Upper lobe of left lung (tissue), 6 donors: ENCODE measurements around the gene MCRIP1. TPM values are rescaled to one million over a fixed set of nuclear protein-coding genes. Genes with fewer than 3 reads are reported as not detected.
A peak's percentile ranks its signal among the peaks of the same experiment; 100 is the strongest.

Source experiments
- ATAC-seq, 2 donors: fragments of 200-7000 bp; cut with Tn5 transposase; one replicate each; pipeline ENCODE4 v1.9.1; 2022; ENCODE audit warnings: mild to moderate bottlenecking in 2 of 2, moderate library complexity in 2 of 2; ENCODE audit not compliant: low FRiP score in 2 of 2
- DNase-seq, 2 donors: peaks; one replicate each; pipeline ENCODE4 v3.0.0-alpha.2; 2019 to 2020
- H3K27ac ChIP-seq, 4 donors: fragments of 200-600 bp; sonication (generic); one replicate each; pipeline ENCODE4 v1.5.1; 2016 to 2019
- H3K27me3 ChIP-seq, 4 donors: fragments of 200-600 bp; sonication (generic); one replicate each; pipeline ENCODE4 v1.5.1; 2017 to 2019
- H3K36me3 ChIP-seq, 4 donors: fragments of 200-600 bp; sonication (generic); one replicate each; pipeline ENCODE4 v1.5.1; 2016 to 2019
- H3K4me1 ChIP-seq, 4 donors: fragments of 200-600 bp; sonication (generic); one replicate each; pipeline ENCODE4 v1.5.1; 2018 to 2019
- H3K4me3 ChIP-seq, 4 donors: fragments of 200-600 bp; sonication (generic); one replicate each; pipeline ENCODE4 v1.5.1; 2017 to 2019; ENCODE audit warnings: mild to moderate bottlenecking in 2 of 4, moderate library complexity in 1 of 4
- H3K9me3 ChIP-seq, 4 donors: fragments of 200-600 bp; sonication (generic); one replicate each; pipeline ENCODE4 v1.5.1; 2018 to 2019
- EP300 ChIP-seq, 4 donors: sonication (generic); formaldehyde crosslinking; IDR thresholded peaks; one replicate each; pipeline ENCODE4 v1.5.1; 2017; ENCODE audit warnings: antibody characterized with exemption in 4 of 4, control low read depth in 2 of 4
- POLR2A ChIP-seq, 4 donors: fragments of 450-650 bp; IDR thresholded peaks; one replicate each; pipeline ENCODE4 v1.5.1; 2016 to 2017; ENCODE audit warnings: antibody characterized with exemption in 4 of 4, mild to moderate bottlenecking in 2 of 4
- POLR2AphosphoS5 ChIP-seq, 2 donors: sonication (generic); formaldehyde crosslinking; IDR thresholded peaks; one replicate each; pipeline ENCODE4 v1.5.1; 2017; ENCODE audit warnings: antibody characterized with exemption in 2 of 2
- WGBS, 2 donors: methylation state at CpG; one replicate each; pipeline ENCODE4 v1.1.5; 2017 to 2018; 5-methylcytosine and 5-hydroxymethylcytosine counted together
- total RNA-seq, 6 donors: library from RNA; depleted of rRNA in 4 of 6; stranded (reverse); fragments of >200 nt in 4 of 6; gene quantifications; one replicate each; pipeline versions ENCODE4 v1.1.0 to v1.2.1, GENCODE V29; 2016 to 2021
- TF ChIP-seq, protein P1 (sequence below), 6 experiments: fragments of 450-650 bp in 4 of 6; fragments of 200-600 bp in 2 of 6; sonication (generic) in 2 of 6; IDR thresholded peaks; one replicate each; pipeline ENCODE4 v1.5.1; 2016 to 2019; ENCODE audit warnings: antibody characterized with exemption in 6 of 6
- donor health status: DM: no; HTN: no; CAD: no; lungs with moderate emphysema.
- donor health status: DM: no; HTN: yes; CAD: no; lungs with severe emphysema.

The MCRIP1 gene
- total RNA-seq, 6 donors from 2014 or later, result 30.1 to 106 (median 70.1) TPM

DNA sequence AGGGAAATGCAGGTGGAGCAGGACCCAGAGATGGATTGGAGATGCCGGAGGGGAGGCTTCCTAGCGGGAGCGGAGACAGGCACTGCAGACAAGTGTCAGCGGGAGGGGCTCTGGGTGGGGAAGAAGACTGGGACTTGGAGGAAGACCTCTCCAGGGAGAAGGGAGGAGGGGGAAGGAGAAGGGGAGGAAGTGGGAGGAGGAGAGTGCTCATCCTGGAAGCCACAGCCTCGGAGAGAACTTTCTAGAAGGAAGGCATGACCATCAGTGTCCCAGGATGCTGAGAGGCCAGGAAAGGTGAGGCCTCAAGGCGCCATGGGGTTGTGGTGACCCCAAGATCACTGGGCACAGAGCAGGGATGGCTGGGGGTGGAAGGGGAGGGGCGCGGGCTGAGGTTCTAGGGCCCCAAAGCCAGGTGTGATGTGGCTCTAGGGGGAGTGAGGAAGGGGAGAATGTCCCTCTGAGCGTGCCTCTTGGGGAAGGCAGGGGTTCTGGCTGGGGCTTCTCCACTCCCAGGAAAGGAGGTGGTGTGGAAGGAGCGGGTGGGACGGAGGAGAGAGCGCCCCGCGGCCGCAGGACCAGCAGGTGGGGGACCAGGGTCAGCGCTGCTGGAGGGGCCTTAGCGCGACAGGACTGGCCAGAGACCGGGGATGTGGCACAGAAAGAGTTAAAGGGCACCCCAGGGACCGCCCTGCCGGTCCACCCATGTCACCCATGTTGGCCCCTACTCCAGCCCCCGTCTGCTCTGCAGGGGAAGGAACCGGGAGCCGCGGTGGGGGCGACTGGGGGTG is 30.0 kb downstream of the MCRIP1 start:
- H3K27me3 ChIP-seq, result peaks cover 0 to 54% (median 35%) of the 10 kb centered on the region in 4 donors
- H3K27ac ChIP-seq, result no peak overlapping the region
- TF ChIP-seq, protein P1, sequence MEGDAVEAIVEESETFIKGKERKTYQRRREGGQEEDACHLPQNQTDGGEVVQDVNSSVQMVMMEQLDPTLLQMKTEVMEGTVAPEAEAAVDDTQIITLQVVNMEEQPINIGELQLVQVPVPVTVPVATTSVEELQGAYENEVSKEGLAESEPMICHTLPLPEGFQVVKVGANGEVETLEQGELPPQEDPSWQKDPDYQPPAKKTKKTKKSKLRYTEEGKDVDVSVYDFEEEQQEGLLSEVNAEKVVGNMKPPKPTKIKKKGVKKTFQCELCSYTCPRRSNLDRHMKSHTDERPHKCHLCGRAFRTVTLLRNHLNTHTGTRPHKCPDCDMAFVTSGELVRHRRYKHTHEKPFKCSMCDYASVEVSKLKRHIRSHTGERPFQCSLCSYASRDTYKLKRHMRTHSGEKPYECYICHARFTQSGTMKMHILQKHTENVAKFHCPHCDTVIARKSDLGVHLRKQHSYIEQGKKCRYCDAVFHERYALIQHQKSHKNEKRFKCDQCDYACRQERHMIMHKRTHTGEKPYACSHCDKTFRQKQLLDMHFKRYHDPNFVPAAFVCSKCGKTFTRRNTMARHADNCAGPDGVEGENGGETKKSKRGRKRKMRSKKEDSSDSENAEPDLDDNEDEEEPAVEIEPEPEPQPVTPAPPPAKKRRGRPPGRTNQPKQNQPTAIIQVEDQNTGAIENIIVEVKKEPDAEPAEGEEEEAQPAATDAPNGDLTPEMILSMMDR (IDR thresholded peaks at IDR 0.05), result no peak
- ATAC-seq (no peak), DNase-seq (peak in 1 of 2 donors; percentile 67)
- no peaks in the 10 kb centered on the region for H3K36me3 ChIP-seq
- no peak overlapping the region for H3K4me3 ChIP-seq
- WGBS, 2 donors, result 27 to 36% methylated on average over 21 to 26 of the region's 26 CpGs
- peaks cover 9 to 24% (median 15%) of the 10 kb centered on the region in 4 donors for H3K4me1 ChIP-seq
- no peaks in the 10 kb centered on the region for H3K9me3 ChIP-seq

DNA sequence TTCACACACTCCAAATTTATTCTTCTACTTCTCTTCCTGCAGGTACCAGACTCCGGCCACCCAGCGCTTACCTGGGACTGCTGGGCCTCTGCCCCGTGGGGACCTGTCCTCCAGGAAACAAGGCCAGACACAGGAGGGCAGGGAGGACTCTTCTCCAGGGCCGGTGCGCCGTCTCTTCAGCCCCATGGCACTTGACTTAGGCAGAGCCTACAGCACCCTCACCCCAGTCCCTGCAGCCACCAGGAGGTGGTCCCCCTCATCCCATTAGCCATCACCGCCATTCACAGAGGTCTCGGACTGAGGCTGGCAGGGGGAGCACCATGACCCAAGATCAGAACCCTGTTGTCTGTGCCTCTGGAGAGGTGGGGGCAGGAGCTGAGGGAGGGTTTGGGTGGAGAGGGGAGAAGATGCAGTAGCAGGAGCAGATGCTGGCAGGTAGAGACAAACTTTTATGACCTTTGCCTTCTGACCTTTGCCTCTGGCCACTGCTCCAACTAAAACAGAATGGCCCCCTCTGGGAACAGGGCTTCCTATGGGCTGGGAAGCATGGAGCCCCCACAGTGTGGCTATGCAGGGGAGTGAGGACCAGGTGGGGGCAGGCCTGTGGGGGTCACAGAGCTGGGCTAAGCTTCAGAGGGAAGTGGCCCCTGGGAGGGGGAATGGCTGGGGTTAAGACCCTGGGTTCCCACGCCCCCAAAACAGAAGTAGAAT is 30.9 kb downstream of the MCRIP1 start:
- 71 to 83% methylated on average over 6 to 9 of the region's 9 CpGs for WGBS, 2 donors
- TF ChIP-seq EP300 (IDR thresholded peaks at IDR 0.05) (no peak), POLR2AphosphoS5 (IDR thresholded peaks at IDR 0.05) (no peak), POLR2A (IDR thresholded peaks at IDR 0.05) (no peak)
- TF ChIP-seq, protein P1 (IDR thresholded peaks at IDR 0.05), result no peak
- Histone ChIP-seq H3K27ac (no peak overlapping the region), H3K27me3 (peaks cover 0 to 47% (median 35%) of the 10 kb centered on the region in 4 donors), H3K36me3 (no peaks in the 10 kb centered on the region), H3K9me3 (no peaks in the 10 kb centered on the region), H3K4me1 (peaks cover 9 to 24% (median 15%) of the 10 kb centered on the region in 4 donors), H3K4me3 (no peak overlapping the region)
- DNase-seq, result no peak
- ATAC-seq, result no peak

DNA sequence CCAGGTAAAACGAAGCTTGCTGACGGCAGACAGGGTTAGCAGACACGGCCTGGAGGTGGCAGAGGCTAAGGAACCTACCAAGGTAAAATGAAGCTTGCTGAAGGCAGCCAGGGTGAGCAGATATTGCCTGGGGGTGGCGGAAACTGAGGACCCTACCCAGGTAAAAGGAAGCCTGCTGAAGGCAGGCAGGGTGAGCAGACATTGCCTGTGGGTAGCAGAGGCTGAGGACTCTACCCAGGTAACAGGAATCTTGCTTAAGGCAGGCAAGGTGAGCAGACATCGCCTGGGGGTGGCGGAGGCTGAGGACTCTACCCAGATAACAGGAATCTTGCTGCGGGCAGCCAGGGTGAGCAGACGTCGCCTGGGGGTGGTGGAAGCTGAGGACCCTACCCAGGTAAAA is 31.8 kb downstream of the MCRIP1 start:
- ATAC-seq, result no peak
- H3K9me3 ChIP-seq, result no peaks in the 10 kb centered on the region
- H3K36me3 ChIP-seq, result no peaks in the 10 kb centered on the region
- H3K4me1 ChIP-seq, result peaks cover 9 to 24% (median 15%) of the 10 kb centered on the region in 4 donors
- H3K4me3 ChIP-seq, result no peak overlapping the region
- DNase-seq, result no peak
- peaks cover 0 to 42% (median 32%) of the 10 kb centered on the region in 4 donors for H3K27me3 ChIP-seq
- no peak overlapping the region for H3K27ac ChIP-seq
- 87 to 89% methylated on average over 9 of the region's 9 CpGs for WGBS, 2 donors
- TF ChIP-seq, protein P1 (IDR thresholded peaks at IDR 0.05), result no peak
- TF ChIP-seq POLR2AphosphoS5 (IDR thresholded peaks at IDR 0.05), result no peak
- TF ChIP-seq EP300 (IDR thresholded peaks at IDR 0.05), result no peak
- TF ChIP-seq POLR2A (IDR thresholded peaks at IDR 0.05), result no peak

DNA sequence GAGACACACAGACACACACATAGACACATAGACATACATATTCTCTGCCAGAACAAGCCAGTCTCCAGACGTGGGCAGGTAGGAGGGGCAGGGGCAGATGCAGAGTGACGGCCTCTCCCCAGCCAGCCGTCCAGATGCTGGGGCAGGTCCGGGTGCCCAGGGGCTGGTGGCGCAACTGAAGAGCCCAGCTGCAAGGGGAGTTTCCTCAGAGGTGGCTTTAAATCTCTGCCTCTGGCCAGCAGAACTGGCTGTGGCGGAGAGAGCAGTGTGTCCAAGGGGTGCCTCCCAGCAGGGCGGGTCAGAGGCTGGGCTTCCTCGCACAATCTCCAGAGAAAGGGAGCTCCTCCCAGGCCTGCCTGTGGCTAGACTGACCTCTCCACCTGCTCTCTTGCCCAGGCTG is 38.6 kb downstream of the MCRIP1 start:
- DNase-seq (peak in 1 of 2 donors; percentile 88), ATAC-seq (peak; percentile 69 to 96)
- no peaks in the 10 kb centered on the region for H3K36me3 ChIP-seq
- no peak overlapping the region for H3K4me3 ChIP-seq
- H3K9me3 ChIP-seq, result no peaks in the 10 kb centered on the region
- H3K27ac ChIP-seq, result no peak overlapping the region
- no peaks in the 10 kb centered on the region for H3K27me3 ChIP-seq
- peaks cover 0 to 8% (median 1%) of the 10 kb centered on the region in 4 donors for H3K4me1 ChIP-seq
- TF ChIP-seq POLR2A (IDR thresholded peaks at IDR 0.05) (no peak), POLR2AphosphoS5 (IDR thresholded peaks at IDR 0.05) (no peak), EP300 (IDR thresholded peaks at IDR 0.05) (no peak)
- TF ChIP-seq, protein P1 (IDR thresholded peaks at IDR 0.05), result no peak
- WGBS, 2 donors, result 30 to 35% methylated on average over 6 to 8 of the region's 8 CpGs
